ENCODE results near the gene EFNA1. TPM values are rescaled to one million over a fixed set of nuclear protein-coding genes. Genes with fewer than 3 reads are reported as not detected.

The EFNA1 gene
- total RNA-seq, 1 donor from 2014 or later: not detected

GRCh38 chr1:155124503-155125463 lies 2.9 kb upstream of the EFNA1 start:
- H3K27ac Mint-ChIP-seq: no peak overlapping the region
- no peaks in the 10 kb centered on the region for H3K36me3 Mint-ChIP-seq (ENCODE audit: low read depth)
- H3K9me3 Mint-ChIP-seq: no peaks in the 10 kb centered on the region
- peaks cover 25% of the 10 kb centered on the region for H3K4me1 Mint-ChIP-seq
- peaks cover 57% of the 10 kb centered on the region for H3K27me3 Mint-ChIP-seq
- H3K4me3 Mint-ChIP-seq: no peak overlapping the region
- intact Hi-C loops (cut with micrococcal nuclease): loop anchor here (5.0 kb wide), 1 partner anchor 43 kb away; no protein-coding TSS in a partner anchor
- DNase-seq: no peak

GRCh38 chr1:155125511-155125945 lies 2.1 kb upstream of the EFNA1 start:
- DNase-seq: no peak
- Mint-ChIP-seq H3K27me3 (peaks cover 55% of the 10 kb centered on the region), H3K27ac (no peak overlapping the region), H3K9me3 (no peaks in the 10 kb centered on the region), H3K4me3 (peak overlapping the region; percentile 23), H3K4me1 (peaks cover 25% of the 10 kb centered on the region), H3K36me3 (ENCODE audit: low read depth) (no peaks in the 10 kb centered on the region)
- intact Hi-C loops (cut with micrococcal nuclease): loop anchor here (5.0 kb wide), 1 partner anchor 42 kb away; no protein-coding TSS in a partner anchor

- intact Hi-C loops (cut with micrococcal nuclease): loop anchor here (2.0 to 5.0 kb wide), 3 partner anchors 31 to 45 kb away; no protein-coding TSS in a partner anchor
- Mint-ChIP-seq H3K4me1 (peaks cover 25% of the 10 kb centered on the region), H3K4me3 (peak overlapping the region; percentile 23), H3K36me3 (ENCODE audit: low read depth) (no peaks in the 10 kb centered on the region), H3K27me3 (peaks cover 60% of the 10 kb centered on the region), H3K9me3 (no peaks in the 10 kb centered on the region), H3K27ac (no peak overlapping the region)
- no peak for DNase-seq
Observed at GRCh38 chr1:155125946-155126555, 1.6 kb upstream of the EFNA1 start.

GRCh38 chr1:155126556-155127104 lies 1.0 kb upstream of the EFNA1 start:
- Mint-ChIP-seq H3K4me1 (peaks cover 25% of the 10 kb centered on the region), H3K27ac (no peak overlapping the region), H3K9me3 (no peaks in the 10 kb centered on the region), H3K4me3 (peak overlapping the region; percentile 84), H3K36me3 (ENCODE audit: low read depth) (no peaks in the 10 kb centered on the region), H3K27me3 (peaks cover 57% of the 10 kb centered on the region)
- intact Hi-C loops (cut with micrococcal nuclease): loop anchor here (1.0 to 5.0 kb wide), 4 partner anchors 9 to 46 kb away; partner anchors contain the start of gene SLC50A1
- peak; percentile 77 for DNase-seq

- H3K4me1 Mint-ChIP-seq: peaks cover 29% of the 10 kb centered on the region
Observed at GRCh38 chr1:155127967-155128754, 485 bp downstream of the EFNA1 start.

GRCh38 chr1:155128755-155129473 lies 1.2 kb downstream of the EFNA1 start:
- no peaks in the 10 kb centered on the region for H3K9me3 Mint-ChIP-seq
- H3K4me3 Mint-ChIP-seq: peak overlapping the region; percentile 84
- peaks cover 51% of the 10 kb centered on the region for H3K27me3 Mint-ChIP-seq
- DNase-seq: no peak
- no peak overlapping the region for H3K27ac Mint-ChIP-seq
- intact Hi-C loops (cut with micrococcal nuclease): loop anchor here (5.0 kb wide), 1 partner anchor 38 kb away; no protein-coding TSS in a partner anchor
- peaks cover 31% of the 10 kb centered on the region for H3K4me1 Mint-ChIP-seq
- H3K36me3 Mint-ChIP-seq (ENCODE audit: low read depth): no peaks in the 10 kb centered on the region

More at GRCh38 chr1:155127967-155128754, 485 bp downstream of the EFNA1 start:
- H3K4me3 Mint-ChIP-seq: peak overlapping the region; percentile 84
- no peaks in the 10 kb centered on the region for H3K36me3 Mint-ChIP-seq (ENCODE audit: low read depth)
- intact Hi-C loops (cut with micrococcal nuclease): loop anchor here (1.0 to 5.0 kb wide), 4 partner anchors 7 to 47 kb away; partner anchors contain the start of gene SLC50A1
- peaks cover 54% of the 10 kb centered on the region for H3K27me3 Mint-ChIP-seq
- no peaks in the 10 kb centered on the region for H3K9me3 Mint-ChIP-seq
- no peak overlapping the region for H3K27ac Mint-ChIP-seq
- no peak for DNase-seq

- Mint-ChIP-seq H3K9me3 (no peaks in the 10 kb centered on the region), H3K36me3 (ENCODE audit: low read depth) (peaks cover 5% of the 10 kb centered on the region), H3K27me3 (peaks cover 40% of the 10 kb centered on the region), H3K27ac (no peak overlapping the region), H3K4me3 (no peak overlapping the region), H3K4me1 (peaks cover 40% of the 10 kb centered on the region)
- DNase-seq: no peak
- intact Hi-C loops (cut with micrococcal nuclease): no loop called here
Observed at GRCh38 chr1:155130272-155131006, 2.8 kb downstream of the EFNA1 start.

- H3K27ac Mint-ChIP-seq: no peak overlapping the region
- no peak for DNase-seq
- intact Hi-C loops (cut with micrococcal nuclease): no loop called here
- H3K9me3 Mint-ChIP-seq: no peaks in the 10 kb centered on the region
- H3K4me3 Mint-ChIP-seq: no peak overlapping the region
- H3K4me1 Mint-ChIP-seq: peaks cover 44% of the 10 kb centered on the region
- H3K36me3 Mint-ChIP-seq (ENCODE audit: low read depth): peaks cover 7% of the 10 kb centered on the region
- H3K27me3 Mint-ChIP-seq: peaks cover 37% of the 10 kb centered on the region
Observed at GRCh38 chr1:155131285-155131684, 3.6 kb downstream of the EFNA1 start.

GRCh38 chr1:155131856-155132255 lies 4.2 kb downstream of the EFNA1 start:
- Mint-ChIP-seq H3K4me1 (peaks cover 44% of the 10 kb centered on the region), H3K36me3 (ENCODE audit: low read depth) (peaks cover 7% of the 10 kb centered on the region), H3K27ac (no peak overlapping the region), H3K9me3 (no peaks in the 10 kb centered on the region), H3K27me3 (peaks cover 32% of the 10 kb centered on the region), H3K4me3 (no peak overlapping the region)
- no peak for DNase-seq
- intact Hi-C loops (cut with micrococcal nuclease): no loop called here

- Mint-ChIP-seq H3K27me3 (peaks cover 15% of the 10 kb centered on the region), H3K4me1 (peaks cover 45% of the 10 kb centered on the region), H3K9me3 (no peaks in the 10 kb centered on the region), H3K27ac (no peak overlapping the region), H3K4me3 (no peak overlapping the region), H3K36me3 (ENCODE audit: low read depth) (peaks cover 21% of the 10 kb centered on the region)
- intact Hi-C loops (cut with micrococcal nuclease): loop anchor here (2.0 kb wide), 1 partner anchor 49 kb away; no protein-coding TSS in a partner anchor
- no peak for DNase-seq
Observed at GRCh38 chr1:155133799-155134281, 6.2 kb downstream of the EFNA1 start.

GRCh38 chr1:155134322-155134721 lies 6.6 kb downstream of the EFNA1 start:
- no peaks in the 10 kb centered on the region for H3K9me3 Mint-ChIP-seq
- no peak for DNase-seq
- H3K36me3 Mint-ChIP-seq (ENCODE audit: low read depth): peaks cover 23% of the 10 kb centered on the region
- H3K4me1 Mint-ChIP-seq: peaks cover 43% of the 10 kb centered on the region
- peak overlapping the region; percentile 98 for H3K27ac Mint-ChIP-seq
- H3K4me3 Mint-ChIP-seq: no peak overlapping the region
- H3K27me3 Mint-ChIP-seq: peaks cover 13% of the 10 kb centered on the region
- intact Hi-C loops (cut with micrococcal nuclease): loop anchor here (2.0 kb wide), 1 partner anchor 50 kb away; no protein-coding TSS in a partner anchor

Measured in activated CD4-positive, alpha-beta T cell treated with anti-CD3 and anti-CD28 coated beads, Interleukin-2, amount 10 ng/mL, durations not matched to agents 24 days and 14 days (primary cell).